K562 (cell line): ENCODE results near the gene FGF5. TPM values are rescaled to one million over a fixed set of nuclear protein-coding genes. Genes with fewer than 3 reads are reported as not detected.

ENCODE experiments used
- ATAC-seq: fragments of 200-7000 bp; cut with Tn5 transposase; 3 replicates; pipeline ENCODE4 v1.9.1; 2020; ENCODE audit warnings: moderate library complexity
- BruUV-seq: library from RNA; stranded (reverse); fragments of 400-500 nt; replicated peaks from 2 replicates; lab custom pipeline; 2021; lab: Mats Ljungman, UMichigan
- CTCF ChIA-PET: fragments of 300-600 bp; formaldehyde crosslinking; extraction: SDS; loops from one replicate; lab custom pipeline; 2021; ENCODE audit warnings: low intra/inter-chr PET ratio; lab: Yijun Ruan, JAX
- POLR2A ChIA-PET: fragments of 300-600, 350-650 bp; sonication (Branson Sonifier 250); formaldehyde crosslinking; extraction: SDS; loops from one replicate; lab custom pipeline; 2021; ENCODE audit warnings: antibody characterized with exemption, inconsistent platforms; lab: Yijun Ruan, JAX
- DNase-seq, 4 experiments: peaks; one replicate each; pipeline versions ENCODE4 v3.0.0 to v3.0.0-alpha.2; 2011 to 2018; ENCODE audit warnings: low spot score in 3 of 4, mixed read lengths in 3 of 4; ENCODE audit errors: extremely low read depth in 1 of 4
- FAIRE-seq: peaks from 2 replicates; lab custom pipeline; 2011; peaks lifted over from hg19 to GRCh38; lab: Jason Lieb, UNC
- H2AFZ ChIP-seq: 2 replicates; pipeline ENCODE4 v1.6.0; 2011; ENCODE audit warnings: low read depth, low read length, control low read depth, inconsistent platforms
- H3K27ac ChIP-seq: fragments of 200-600 bp; 3 replicates; pipeline ENCODE4 v1.8.0; 2011; ENCODE audit warnings: low read depth, mild to moderate bottlenecking, control low read depth, inconsistent platforms, low read length, moderate library complexity, mixed read lengths; ENCODE audit errors: extremely low read depth
- H3K27me3 ChIP-seq, 2 experiments: fragments of 300-600 bp in 1 of 2; 2 replicates in 1 of 2; 3 replicates in 1 of 2; pipeline versions ENCODE4 v1.6.0 to v1.8.0; 2011; ENCODE audit warnings: inconsistent platforms in 2 of 2, low read length in 2 of 2, mild to moderate bottlenecking in 1 of 2, mixed read lengths in 1 of 2, moderate library complexity in 1 of 2; ENCODE audit not compliant: control insufficient read depth in 2 of 2, insufficient read depth in 2 of 2
- H3K36me3 ChIP-seq: fragments of 300-600 bp; 3 replicates; pipeline ENCODE4 v1.8.0; 2011; ENCODE audit warnings: mild to moderate bottlenecking, low read length, inconsistent platforms; ENCODE audit not compliant: control insufficient read depth, insufficient read depth
- H3K4me1 ChIP-seq, 2 experiments: fragments of 200-600 bp in 1 of 2; replicated peaks in 1 of 2; 2 replicates in 1 of 2; 3 replicates in 1 of 2; pipeline versions ENCODE4 v1.5.1 to v1.8.0; 2011; ENCODE audit warnings: inconsistent platforms in 2 of 2, low read length in 2 of 2, mild to moderate bottlenecking in 1 of 2, mixed read lengths in 1 of 2, moderate library complexity in 1 of 2; ENCODE audit not compliant: control insufficient read depth in 2 of 2, insufficient read depth in 2 of 2
- H3K4me2 ChIP-seq: 2 replicates; pipeline ENCODE4 v1.6.1; 2011; ENCODE audit warnings: low read length, control low read depth, inconsistent platforms, mixed read lengths; ENCODE audit not compliant: insufficient read depth
- H3K4me3 ChIP-seq: fragments of 200-600 bp; sonication (generic), shearing (Covaris generic); 2 replicates; pipeline ENCODE4 v1.5.1; 2016; ENCODE audit warnings: control low read depth, inconsistent platforms
- H3K79me2 ChIP-seq: fragments of 200-600 bp; 3 replicates; pipeline ENCODE4 v1.8.0; 2011; ENCODE audit warnings: low read length, inconsistent platforms; ENCODE audit not compliant: control insufficient read depth, insufficient read depth
- H3K9ac ChIP-seq, 2 experiments: 2 replicates each; pipeline versions ENCODE4 v1.6.0 to v1.6.1; 2011; ENCODE audit warnings: low read depth in 2 of 2, low read length in 2 of 2, control low read depth in 1 of 2, inconsistent platforms in 1 of 2, mild to moderate bottlenecking in 1 of 2, mixed read lengths in 1 of 2; ENCODE audit not compliant: insufficient read depth in 1 of 2
- H3K9me1 ChIP-seq: one replicate; pipeline ENCODE4 v1.6.0; 2011; ENCODE audit warnings: inconsistent platforms, mild to moderate bottlenecking, low read length, moderate library complexity; ENCODE audit not compliant: control insufficient read depth, insufficient read depth
- H3K9me3 ChIP-seq: replicated peaks from 2 replicates; pipeline ENCODE4 v1.5.1; 2011; ENCODE audit warnings: low read depth, low read length, inconsistent platforms; ENCODE audit not compliant: control insufficient read depth, insufficient read depth
- H4K20me1 ChIP-seq: replicated peaks from 2 replicates; pipeline ENCODE4 v1.6.1; 2011; ENCODE audit warnings: low read length, inconsistent platforms, mixed read lengths; ENCODE audit not compliant: control insufficient read depth, insufficient read depth
- CBFA2T3 ChIP-seq: fragments of 450-650 bp; IDR thresholded peaks from 2 replicates; pipeline ENCODE4 v1.6.1; 2017
- CEBPB ChIP-seq: fragments of 450-650 bp; IDR thresholded peaks from 2 replicates; pipeline ENCODE4 v1.6.1; 2016; ENCODE audit warnings: missing genetic modification characterization, missing compliant biosample characterization
- CEBPG ChIP-seq, 3 experiments: fragments of 200-800 bp in 1 of 3; sonication (Bioruptor generic) in 1 of 3; sonication (generic) in 1 of 3; formaldehyde crosslinking in 1 of 3; IDR thresholded peaks in 2 of 3; conservative IDR thresholded peaks in 1 of 3; 2 replicates each; pipeline versions ENCODE4 v1.6.1 to v1.8.0; 2016 to 2022; ENCODE audit warnings: missing compliant biosample characterization in 2 of 3, missing genetic modification characterization in 2 of 3, mild to moderate bottlenecking in 1 of 3, missing genetic modification reagents in 1 of 3
- DACH1 ChIP-seq: fragments of 450-650 bp; IDR thresholded peaks from 2 replicates; pipeline ENCODE4 v1.6.1; 2018; ENCODE audit not compliant: partially characterized antibody
- E2F3 ChIP-seq: fragments of 250-450 bp; sonication (Bioruptor Pico); IDR thresholded peaks from 2 replicates; pipeline ENCODE4 v1.4.0; 2020; ENCODE audit warnings: mild to moderate bottlenecking
- MEF2D ChIP-seq: conservative IDR thresholded peaks from 2 replicates; pipeline ENCODE4 v1.6.1; 2016; ENCODE audit warnings: low read depth, missing genetic modification characterization, missing compliant biosample characterization
- MNT ChIP-seq, 2 experiments: fragments of 450-650 bp; conservative IDR thresholded peaks; 2 replicates each; pipeline ENCODE4 v1.6.1; 2017; ENCODE audit warnings: mild to moderate bottlenecking in 2 of 2, moderate library complexity in 2 of 2
- NR2F6 ChIP-seq: fragments of 450-650 bp; formaldehyde crosslinking; IDR thresholded peaks from 2 replicates; pipeline ENCODE4 v1.4.0; 2020; ENCODE audit warnings: mild to moderate bottlenecking
- PURB ChIP-seq: sonication (generic); formaldehyde crosslinking; IDR thresholded peaks from 2 replicates; pipeline ENCODE4 v1.9.0; 2021; ENCODE audit warnings: low read depth, mild to moderate bottlenecking, missing genetic modification reagents
- SLC30A9 ChIP-seq: fragments of 250-450 bp; sonication (Bioruptor Pico); IDR thresholded peaks from 2 replicates; pipeline ENCODE4 v1.8.0; 2022; ENCODE audit warnings: mild to moderate bottlenecking, moderate library complexity
- SMAD3 ChIP-seq: fragments of 450-650 bp; formaldehyde crosslinking; conservative IDR thresholded peaks from 2 replicates; pipeline ENCODE4 v1.4.0; 2020; ENCODE audit warnings: mild to moderate bottlenecking
- ZNF133 ChIP-seq: fragments of 250-450 bp; sonication (Bioruptor Pico); IDR thresholded peaks from 2 replicates; pipeline ENCODE4 v1.4.0; 2020; ENCODE audit warnings: mild to moderate bottlenecking
- ZNF277 ChIP-seq: fragments of 250-450 bp; sonication (Bioruptor Pico); IDR thresholded peaks from 2 replicates; pipeline ENCODE4 v1.8.0; 2022; ENCODE audit warnings: inconsistent platforms, mild to moderate bottlenecking, moderate library complexity, borderline replicate concordance
- ZNF511 ChIP-seq: sonication (generic); formaldehyde crosslinking; IDR thresholded peaks from 2 replicates; pipeline ENCODE4 v1.8.0; 2022; ENCODE audit warnings: mild to moderate bottlenecking, missing genetic modification reagents
- ZSCAN29 ChIP-seq: fragments of 450-650 bp; IDR thresholded peaks from 2 replicates; pipeline ENCODE4 v1.6.1; 2017
- WGBS: fragments of 100-300 bp; shearing (Covaris generic); methylation state at CpG from one replicate; pipeline ENCODE4 v1.1.6; 2016; ENCODE audit warnings: low coverage, mixed read lengths; ENCODE audit not compliant: insufficient coverage; ENCODE audit errors: missing lambda C conversion rate; 5-methylcytosine and 5-hydroxymethylcytosine counted together
- in situ Hi-C: fragments of 300-500 bp; cut with MboI; formaldehyde crosslinking; loops from 4 replicates; pipeline ENCODE4 v1.15.0; 2018; ENCODE audit warnings: inconsistent platforms, mixed read lengths
- intact Hi-C: fragments of 100-400 bp; cut with micrococcal nuclease; formaldehyde crosslinking; loops from 2 replicates; pipeline ENCODE4 v1.14.2; 2022
- polyA plus RNA-seq, 8 experiments: library from polyadenylated mRNA; depleted of rRNA in 4 of 8; stranded (reverse) in 5 of 8; unstranded in 3 of 8; fragments of >200 nt; fragmentation: Nextera tagmentation in 2 of 8; fragmentation: Illumina TruSeq in 1 of 8; extraction: Ambion mirVana in 2 of 8; extraction: Trizol in 1 of 8; gene quantifications; 2 replicates each; pipeline versions ENCODE4 v1.2.1 to v1.2.3, GENCODE V29; 2011 to 2014; ENCODE audit warnings: inconsistent platforms in 1 of 8, missing spikeins in 1 of 8
- total RNA-seq, 7 experiments: library from RNA; depleted of rRNA in 6 of 7; stranded (reverse); fragments of >200 nt in 6 of 7; fragmentation: Illumina TruSeq in 2 of 7; extraction: Trizol in 2 of 7; gene quantifications; 2 replicates each; pipeline versions ENCODE4 v1.2.1 to v1.2.3, GENCODE V29; 2011 to 2021; ENCODE audit warnings: low replicate concordance in 1 of 7

FGF5 gene
- total and polyA plus RNA-seq, 9 of the 15 experiments (the other 6 are each of a cell fraction or from before 2014, with no cell fraction given): 0.38 to 2.7 (median 1.1) TPM

DNA sequence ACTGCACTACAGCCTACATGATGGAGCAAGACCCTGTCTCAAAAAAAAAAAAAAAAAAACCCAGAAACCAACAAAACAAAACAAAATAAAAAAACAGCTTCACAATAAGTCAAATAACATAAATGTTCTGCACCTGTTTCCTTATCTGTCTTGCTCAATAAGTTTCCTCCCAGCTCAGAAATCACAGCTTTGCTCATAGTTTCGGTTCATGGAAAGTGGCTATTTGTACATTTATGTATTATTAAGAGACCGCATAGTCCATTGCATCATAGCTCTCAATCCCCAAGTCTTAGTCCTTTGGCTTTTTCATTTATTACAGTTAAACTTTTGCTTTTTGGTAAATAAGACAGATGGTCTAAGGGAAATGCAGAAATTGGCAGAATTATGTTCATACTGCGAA lies 44.7 kb downstream of the FGF5 start:
- ChIA-PET POLR2A (no interaction called here), CTCF (no interaction called here)
- Histone ChIP-seq H3K4me3 (no peak overlapping the region), H3K27ac (no peak overlapping the region), H3K4me2 (no peak overlapping the region), H2AFZ (no peak overlapping the region), H4K20me1 (no peaks in the 10 kb centered on the region), H3K9ac (no peak overlapping the region), H3K36me3 (no peaks in the 10 kb centered on the region), H3K9me3 (no peaks in the 10 kb centered on the region), H3K27me3 (no peaks in the 10 kb centered on the region), H3K4me1 (no peaks in the 10 kb centered on the region), H3K9me1 (no peaks in the 10 kb centered on the region), H3K79me2 (no peaks in the 10 kb centered on the region)
- 28% methylated on average over 3 of the region's 3 CpGs for WGBS
- intact Hi-C loops (no loop called here), in situ Hi-C loops (no loop called here)
- ATAC-seq (no peak), DNase-seq (no peak), FAIRE-seq (no peak)
- no TSS peak for BruUV-seq
- TF ChIP-seq CEBPG (CRISPR knock-in tag; IDR thresholded peaks at IDR 0.05) (no peak), CEBPG (tag; conservative IDR thresholded peaks at IDR 0.05 in 1 of 2, IDR thresholded peaks at IDR 0.05 in 1 of 2) (peak; percentile 36 to 41; a peak in 2 of 4 replicates), CBFA2T3 (0 out of 2 replicates have a peak, but pooled peaks have one; percentile 5), ZNF511 (CRISPR knock-in tag) (no peak), NR2F6 (CRISPR knock-in tag) (no peak), DACH1 (no peak), MEF2D (no peak), PURB (CRISPR knock-in tag) (no peak), ZNF133 (no peak), MNT (conservative IDR thresholded peaks at IDR 0.05) (no peak), E2F3 (CRISPR knock-in tag) (no peak), SLC30A9 (no peak), ZNF277 (CRISPR knock-in tag) (no peak), ZSCAN29 (no peak), CEBPB (tag) (peak; percentile 51; the same call in 1 of the 2 replicates), SMAD3 (CRISPR knock-in tag) (no peak)
